HG02623 (cell line): ENCODE data around the gene TCL1B.
A peak's percentile ranks its signal among the peaks of the same experiment; 100 is the strongest.

Experiments
- ATAC-seq: cut with Tn5 transposase; IDR thresholded peaks from one replicate; pipeline ENCODE4 v1.9.1; 2021; ENCODE audit warnings: moderate library complexity; ENCODE audit not compliant: unreplicated experiment

Gene TCL1B

DNA sequence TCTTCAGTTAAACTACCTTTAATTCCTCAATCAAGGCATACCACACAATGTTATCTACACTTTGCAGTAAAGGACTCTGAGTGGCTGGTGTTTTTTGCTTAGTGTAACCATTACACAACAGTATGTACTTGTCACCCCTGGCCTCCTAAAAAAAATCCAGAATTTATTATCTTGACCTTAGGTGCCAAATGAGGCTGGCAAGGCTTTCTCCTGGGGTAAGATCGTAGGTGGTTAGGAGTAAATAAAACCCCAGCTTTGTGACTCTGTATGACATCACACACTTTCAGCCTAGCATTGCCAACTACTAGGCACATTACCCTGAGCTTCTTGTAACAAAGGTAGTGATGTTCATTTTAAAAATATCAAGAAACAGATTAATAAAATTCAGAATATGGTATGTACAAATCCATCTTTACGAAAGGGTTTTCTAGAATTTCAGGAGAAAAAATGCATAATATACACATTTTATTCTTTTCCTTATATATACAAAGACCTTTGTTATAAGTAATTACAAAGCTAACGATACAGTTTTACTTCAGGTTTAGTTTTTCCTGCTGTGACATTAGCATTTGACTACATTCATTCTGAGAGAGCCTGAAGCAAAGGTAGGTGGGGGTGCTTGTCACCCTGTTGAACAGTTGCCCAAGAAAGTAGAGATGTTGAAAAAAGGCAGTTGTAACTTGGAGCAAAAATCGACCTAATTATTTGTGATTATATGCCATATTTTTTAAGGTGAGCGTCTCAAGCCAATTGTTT, 14.2 kb downstream of the TCL1B start:
- ATAC-seq = no peak

GRCh38 chr14:95701846-95702221, 15.6 kb downstream of the TCL1B start:
- no peak for ATAC-seq

DNA sequence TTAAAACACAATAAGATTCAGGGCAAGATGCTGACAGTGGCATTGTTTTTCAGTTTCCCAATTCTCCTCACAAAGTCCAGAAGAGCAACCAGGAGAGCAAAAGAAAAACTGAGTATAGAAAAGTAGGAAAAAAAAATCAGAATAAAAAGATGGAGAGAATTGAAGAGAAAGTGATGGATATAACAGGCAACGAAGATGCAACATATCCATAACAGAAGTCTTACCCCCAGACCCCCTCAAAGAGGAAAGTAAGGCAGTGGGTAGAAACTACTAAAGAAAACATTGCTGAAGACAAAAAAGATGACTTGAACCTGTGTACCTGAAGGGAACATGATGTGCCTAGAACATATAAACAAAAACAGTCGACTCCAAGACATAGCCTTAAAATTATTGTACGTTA, 17.1 kb downstream of the TCL1B start:
- no peak for ATAC-seq

- ATAC-seq = no peak
Observed at GRCh38 chr14:95703805-95704204, 17.6 kb downstream of the TCL1B start.

- ATAC-seq = no peak
Observed at GRCh38 chr14:95705518-95705917, 19.3 kb downstream of the TCL1B start.

GRCh38 chr14:95707327-95707726, 21.1 kb downstream of the TCL1B start:
- no peak for ATAC-seq

GRCh38 chr14:95710106-95710505, 23.9 kb downstream of the TCL1B start:
- no peak for ATAC-seq

DNA sequence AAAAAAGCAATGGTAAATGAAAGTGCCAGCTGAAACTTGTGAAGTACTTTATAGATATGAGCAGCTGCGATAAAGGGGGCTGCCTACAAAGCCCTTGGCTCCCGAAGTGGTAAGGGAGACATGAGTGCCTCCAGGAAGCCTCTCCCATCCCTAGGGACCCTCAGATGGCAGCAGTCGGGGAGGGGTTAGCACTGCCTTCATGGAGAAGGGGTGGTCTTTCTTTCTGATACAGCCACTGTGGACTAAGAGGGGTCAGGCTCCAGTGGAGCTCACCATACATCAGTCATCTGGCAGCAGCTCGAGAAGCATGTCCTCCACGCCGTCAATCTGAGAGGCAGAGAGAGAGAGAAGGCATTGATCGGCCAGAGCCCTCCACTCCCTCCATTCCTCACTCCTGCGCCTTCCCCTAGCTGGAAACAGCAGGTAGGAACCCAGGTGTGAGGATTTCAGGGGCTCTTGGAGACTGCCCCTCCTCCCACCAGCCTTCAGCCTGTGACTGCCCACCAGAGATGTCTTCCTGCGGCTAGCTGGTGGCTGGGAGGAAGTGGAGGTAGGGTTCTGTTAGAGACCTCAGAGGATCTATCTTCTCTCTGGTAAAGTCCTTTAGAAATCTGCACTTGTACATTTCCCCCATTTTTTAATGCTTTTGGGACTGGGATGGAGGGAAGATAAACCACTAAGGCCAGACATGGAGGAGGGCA, 25.4 kb downstream of the TCL1B start:
- no peak for ATAC-seq

DNA sequence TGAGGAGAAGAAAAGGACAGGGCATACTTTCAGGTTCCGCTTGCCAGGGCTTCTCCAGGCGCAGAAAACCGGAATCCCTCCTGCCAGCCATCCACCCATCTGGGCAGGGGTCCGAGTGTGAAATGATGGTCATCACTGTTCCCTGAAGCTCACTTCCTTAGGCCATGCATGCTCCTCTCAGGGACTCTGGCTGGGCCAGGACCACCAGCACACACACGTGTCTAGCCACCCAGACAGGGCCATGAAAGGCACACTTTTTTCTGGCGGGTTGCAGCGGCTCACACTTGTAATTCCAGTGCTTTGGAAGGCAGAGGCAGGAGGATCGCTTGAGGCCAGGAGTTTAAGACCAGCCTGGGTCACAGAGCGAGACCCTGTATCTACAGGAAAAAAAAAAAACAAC, 26.2 kb downstream of the TCL1B start:
- ATAC-seq = no peak

GRCh38 chr14:95713596-95714371, 27.6 kb downstream of the TCL1B start, which contains the start of gene TCL1A:
TSS of gene TCL1A (minus strand) at chr14:95714125. CDS start at chr14:95714066, 59 bp downstream.
- peak; percentile 85 for ATAC-seq

GRCh38 chr14:95722525-95723190, 36.4 kb downstream of the TCL1B start:
- ATAC-seq = no peak

DNA sequence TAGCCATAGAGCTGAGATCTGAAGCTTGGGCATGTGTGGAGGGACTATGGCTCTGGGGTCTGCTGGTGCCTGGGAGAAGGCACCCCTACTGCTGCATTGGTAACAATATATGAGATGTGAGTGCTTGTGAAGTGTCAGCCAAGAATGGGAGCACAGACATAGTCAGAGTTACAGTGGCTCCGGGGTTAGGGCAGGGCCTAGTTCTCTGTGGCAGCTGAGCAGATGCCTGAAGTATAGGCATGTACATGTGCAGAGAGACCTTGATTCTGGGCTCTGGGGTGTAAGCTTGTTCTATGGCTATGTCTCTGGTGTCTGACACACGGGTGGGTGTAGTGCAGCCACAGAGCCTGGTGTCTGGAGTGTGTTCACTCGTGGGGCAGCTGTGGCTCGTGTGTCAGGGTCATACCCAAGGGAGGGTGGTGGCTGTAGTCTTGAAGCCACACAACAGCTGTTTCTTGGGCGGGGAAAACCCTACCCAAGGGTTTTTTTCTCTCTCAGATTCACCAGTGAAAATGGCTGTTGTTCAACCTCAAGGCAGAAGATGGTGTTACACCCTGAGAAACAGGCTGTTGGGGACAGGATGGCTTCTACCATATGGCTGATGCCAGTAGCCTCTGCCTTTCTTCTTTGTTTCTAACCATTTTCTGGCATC, 39.6 kb downstream of the TCL1B start:
- peak; percentile 85 for ATAC-seq

DNA sequence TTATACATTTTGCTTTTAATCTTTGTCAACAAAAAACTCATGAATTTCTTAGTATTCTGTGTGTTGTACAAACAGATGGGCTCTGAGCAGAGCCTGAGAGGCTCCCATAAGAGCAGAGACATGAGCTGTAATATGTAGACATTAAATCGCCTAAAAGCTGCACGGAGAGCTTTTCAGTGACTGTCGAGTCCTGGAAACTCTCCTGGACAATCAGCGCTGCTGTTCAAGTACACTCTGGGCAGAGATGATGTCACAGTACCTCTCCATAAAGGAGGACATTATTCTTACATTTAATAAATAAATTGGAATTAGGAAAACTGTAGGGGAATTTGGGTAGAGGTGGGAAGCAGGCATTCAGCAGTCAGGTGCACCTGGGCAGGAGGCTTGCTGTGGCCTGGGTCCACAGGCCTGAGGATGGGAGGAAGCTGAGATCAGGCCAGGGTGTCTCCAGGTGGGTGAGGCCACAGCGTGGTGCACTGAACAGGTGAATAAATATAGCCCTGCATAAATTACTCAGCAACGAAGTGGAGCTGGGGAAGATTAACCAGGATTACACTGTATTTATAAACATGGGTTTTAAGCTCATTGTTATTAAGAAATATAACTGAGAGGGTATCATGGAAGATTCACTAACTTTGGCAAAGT, 41.0 kb downstream of the TCL1B start:
- no peak for ATAC-seq

- ATAC-seq = peak; percentile 40
Observed at GRCh38 chr14:95729402-95730028, 43.3 kb downstream of the TCL1B start.

DNA sequence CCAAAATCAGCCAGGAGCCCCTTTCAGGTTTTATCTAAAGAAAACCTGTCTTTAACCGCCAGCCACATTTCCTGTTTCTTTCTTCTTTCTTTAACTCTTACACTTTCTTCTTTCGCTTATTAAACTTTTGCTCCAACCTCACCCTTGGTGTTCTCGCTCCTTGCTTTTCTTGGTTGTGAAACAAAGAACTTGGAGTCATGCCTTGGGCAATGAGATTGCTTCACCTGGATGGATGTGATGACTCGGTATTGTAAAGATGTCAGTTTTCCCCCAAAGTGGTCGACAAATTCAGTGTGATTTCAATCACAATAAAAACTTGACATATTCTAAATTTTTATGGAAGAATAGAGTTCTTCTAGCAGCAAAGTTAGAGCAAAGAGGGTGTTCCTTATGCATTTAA, 43.9 kb downstream of the TCL1B start:
- ATAC-seq = no peak

GRCh38 chr14:95733212-95733611, 47.0 kb downstream of the TCL1B start:
- ATAC-seq = no peak

DNA sequence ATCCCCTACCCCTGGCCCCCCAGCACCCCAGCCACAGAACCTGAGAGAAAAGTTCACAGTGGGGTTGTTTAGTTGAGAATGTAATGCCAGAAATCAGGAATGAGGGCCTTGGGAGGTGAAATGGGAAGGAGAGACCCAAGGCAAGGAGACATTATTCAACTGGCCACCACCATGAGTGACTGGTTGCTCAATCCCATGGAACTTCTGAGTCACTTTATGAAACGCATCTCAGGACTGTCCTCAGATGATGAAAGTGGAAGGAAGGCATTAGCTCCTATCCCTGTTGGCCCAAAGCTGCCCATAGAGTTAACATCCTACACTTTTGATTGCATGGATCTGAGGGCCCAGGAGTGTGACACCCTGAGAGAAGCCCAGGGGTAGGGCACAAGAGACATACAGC, 53.1 kb downstream of the TCL1B start:
- no peak for ATAC-seq

DNA sequence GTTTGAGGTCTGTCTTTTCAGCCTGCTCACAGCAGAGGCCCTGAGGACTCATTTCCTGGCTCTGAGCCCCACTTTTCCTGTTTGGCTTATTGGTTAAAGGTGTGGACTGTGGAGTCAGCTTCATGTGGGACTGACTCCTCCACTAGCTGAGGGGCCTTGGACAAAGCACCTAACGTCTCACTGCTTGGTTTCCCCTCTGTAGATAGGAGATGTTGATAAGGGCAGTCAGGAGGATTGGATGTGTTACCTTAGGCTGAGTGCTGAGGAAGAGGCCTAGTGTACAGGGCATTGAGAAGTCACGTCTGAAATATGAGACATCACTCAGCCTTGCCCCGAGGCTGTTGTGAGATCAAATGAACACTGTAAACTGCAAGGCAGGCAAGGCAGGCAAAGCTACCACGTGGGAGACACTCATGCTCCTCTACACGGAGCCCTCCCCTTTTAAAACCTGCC, 54.8 kb downstream of the TCL1B start:
- ATAC-seq = no peak

GRCh38 chr14:95741781-95742180, 55.6 kb downstream of the TCL1B start:
- no peak for ATAC-seq
